Endothelial cell of umbilical vein (primary cell): Measurements from ENCODE around the gene CAND1.

ENCODE experiments used
- EZH2 ChIP-seq: IDR thresholded peaks from 2 replicates; pipeline ENCODE4 v1.6.1; 2012; ENCODE audit warnings: borderline replicate concordance, low read depth, mild to moderate bottlenecking, moderate library complexity, low read length, inconsistent platforms; ENCODE audit not compliant: severe bottlenecking
- POLR2AphosphoS5 ChIP-seq: IDR thresholded peaks from 2 replicates; pipeline ENCODE4 v1.6.1; 2012; ENCODE audit warnings: low read depth, mild to moderate bottlenecking, control low read depth, low read length, moderate library complexity; ENCODE audit not compliant: insufficient read depth
- TF ChIP-seq, protein P1 (sequence below), 2 donors: IDR thresholded peaks; 1 replicate in 1 of 2; 2 replicates in 1 of 2; pipeline ENCODE4 v1.5.1; 2011; ENCODE audit warnings: low read length in 2 of 2, mild to moderate bottlenecking in 2 of 2, moderate library complexity in 2 of 2, control low read depth in 1 of 2, inconsistent platforms in 1 of 2, low read depth in 1 of 2; ENCODE audit not compliant: insufficient read depth in 1 of 2; ENCODE audit errors: extremely low read depth in 1 of 2

DNA sequence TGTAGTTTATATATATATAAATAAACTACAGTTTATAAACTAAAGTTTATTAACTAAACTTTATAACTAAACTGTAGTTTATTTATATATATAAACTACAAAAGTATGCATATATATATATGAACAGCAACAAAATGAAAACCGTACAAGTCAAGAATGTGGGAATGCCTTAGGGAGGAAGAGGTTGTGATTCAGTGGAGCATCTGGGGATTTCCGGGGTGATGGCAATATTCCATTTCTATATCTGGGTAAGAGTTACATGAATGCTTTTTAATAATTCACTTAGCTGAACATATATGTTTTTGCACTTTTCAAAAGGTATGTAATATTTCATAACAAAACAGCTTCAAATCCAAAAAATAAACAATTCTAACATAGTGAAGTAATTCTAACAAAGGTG lies 30.1 kb upstream of the CAND1 start:
- TF ChIP-seq, protein P1, sequence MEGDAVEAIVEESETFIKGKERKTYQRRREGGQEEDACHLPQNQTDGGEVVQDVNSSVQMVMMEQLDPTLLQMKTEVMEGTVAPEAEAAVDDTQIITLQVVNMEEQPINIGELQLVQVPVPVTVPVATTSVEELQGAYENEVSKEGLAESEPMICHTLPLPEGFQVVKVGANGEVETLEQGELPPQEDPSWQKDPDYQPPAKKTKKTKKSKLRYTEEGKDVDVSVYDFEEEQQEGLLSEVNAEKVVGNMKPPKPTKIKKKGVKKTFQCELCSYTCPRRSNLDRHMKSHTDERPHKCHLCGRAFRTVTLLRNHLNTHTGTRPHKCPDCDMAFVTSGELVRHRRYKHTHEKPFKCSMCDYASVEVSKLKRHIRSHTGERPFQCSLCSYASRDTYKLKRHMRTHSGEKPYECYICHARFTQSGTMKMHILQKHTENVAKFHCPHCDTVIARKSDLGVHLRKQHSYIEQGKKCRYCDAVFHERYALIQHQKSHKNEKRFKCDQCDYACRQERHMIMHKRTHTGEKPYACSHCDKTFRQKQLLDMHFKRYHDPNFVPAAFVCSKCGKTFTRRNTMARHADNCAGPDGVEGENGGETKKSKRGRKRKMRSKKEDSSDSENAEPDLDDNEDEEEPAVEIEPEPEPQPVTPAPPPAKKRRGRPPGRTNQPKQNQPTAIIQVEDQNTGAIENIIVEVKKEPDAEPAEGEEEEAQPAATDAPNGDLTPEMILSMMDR (IDR thresholded peaks at IDR 0.05; ENCODE audit: extremely low read depth in 1 of 2, insufficient read depth in 1 of 2, low read depth in 1 of 2, low read length in 2 of 2) = no peak
- TF ChIP-seq EZH2 (no peak), POLR2AphosphoS5 (no peak)
